ENCODE measurements around the gene THADA.

The THADA gene

DNA sequence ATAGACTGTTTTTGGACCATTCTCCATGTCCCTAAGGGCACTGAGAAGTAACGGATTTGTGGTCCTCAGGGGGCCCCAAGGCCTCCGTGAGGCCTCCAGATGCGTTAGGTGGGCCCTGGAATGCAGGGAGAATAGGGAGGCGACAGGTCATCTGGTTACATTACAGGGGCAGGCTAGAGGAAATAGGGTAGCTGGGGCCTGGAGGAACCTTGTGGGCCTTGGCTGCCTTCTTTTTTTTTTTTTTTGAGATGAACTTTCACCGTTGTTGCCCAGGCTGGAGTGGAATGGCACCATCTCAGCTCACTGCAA, 398.3 kb downstream of the THADA start:
- H3K4me3 ChIP-seq (ENCODE audit: low read length), result no peak overlapping the region
- no peak for DNase-seq (ENCODE audit: low read depth)
- TF ChIP-seq, protein P1, sequence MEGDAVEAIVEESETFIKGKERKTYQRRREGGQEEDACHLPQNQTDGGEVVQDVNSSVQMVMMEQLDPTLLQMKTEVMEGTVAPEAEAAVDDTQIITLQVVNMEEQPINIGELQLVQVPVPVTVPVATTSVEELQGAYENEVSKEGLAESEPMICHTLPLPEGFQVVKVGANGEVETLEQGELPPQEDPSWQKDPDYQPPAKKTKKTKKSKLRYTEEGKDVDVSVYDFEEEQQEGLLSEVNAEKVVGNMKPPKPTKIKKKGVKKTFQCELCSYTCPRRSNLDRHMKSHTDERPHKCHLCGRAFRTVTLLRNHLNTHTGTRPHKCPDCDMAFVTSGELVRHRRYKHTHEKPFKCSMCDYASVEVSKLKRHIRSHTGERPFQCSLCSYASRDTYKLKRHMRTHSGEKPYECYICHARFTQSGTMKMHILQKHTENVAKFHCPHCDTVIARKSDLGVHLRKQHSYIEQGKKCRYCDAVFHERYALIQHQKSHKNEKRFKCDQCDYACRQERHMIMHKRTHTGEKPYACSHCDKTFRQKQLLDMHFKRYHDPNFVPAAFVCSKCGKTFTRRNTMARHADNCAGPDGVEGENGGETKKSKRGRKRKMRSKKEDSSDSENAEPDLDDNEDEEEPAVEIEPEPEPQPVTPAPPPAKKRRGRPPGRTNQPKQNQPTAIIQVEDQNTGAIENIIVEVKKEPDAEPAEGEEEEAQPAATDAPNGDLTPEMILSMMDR (conservative IDR thresholded peaks at IDR 0.05; ENCODE audit: low read length), result no peak

DNA sequence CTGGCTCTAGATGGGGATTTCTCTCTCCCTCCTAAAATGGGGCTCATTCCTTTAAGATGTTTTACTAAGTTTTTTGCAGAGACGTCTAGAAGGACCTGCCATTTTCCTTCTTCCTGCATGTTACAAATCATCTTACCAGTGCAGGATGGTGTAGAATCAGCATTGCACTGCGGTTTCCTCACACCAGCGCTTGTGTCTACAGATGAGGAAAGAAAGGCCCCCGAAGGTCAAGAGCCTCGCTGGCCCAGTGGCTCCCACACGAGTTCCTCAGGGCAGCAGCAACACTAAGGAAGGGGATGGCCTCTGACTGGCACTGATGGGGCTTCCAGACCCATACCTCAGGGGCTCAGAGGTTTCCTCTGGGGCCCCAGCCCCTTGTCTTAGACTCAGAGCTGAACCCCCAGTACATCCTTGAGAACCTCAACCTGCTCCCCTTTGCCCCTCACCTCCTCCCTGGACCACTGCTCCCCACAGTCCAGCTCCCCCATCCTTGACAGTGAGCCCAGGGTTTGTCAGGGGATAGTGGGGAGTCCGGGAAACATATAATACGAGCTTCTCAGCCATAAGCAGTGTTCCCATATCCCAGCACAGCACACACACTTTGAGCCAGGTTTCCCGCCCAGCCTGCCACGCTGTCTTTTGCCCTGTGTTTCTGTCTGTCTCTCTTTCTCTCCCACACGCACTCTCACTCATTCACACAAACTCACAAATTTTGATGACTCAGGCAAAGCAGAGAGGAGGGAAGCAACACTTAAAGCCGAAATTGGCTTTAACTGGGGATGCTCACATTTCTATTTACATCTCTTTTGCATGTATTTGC, 398.9 kb downstream of the THADA start:
- DNase-seq (ENCODE audit: low read depth), result no peak
- H3K4me3 ChIP-seq (ENCODE audit: low read length), result no peak overlapping the region
- TF ChIP-seq, protein P1 (conservative IDR thresholded peaks at IDR 0.05; ENCODE audit: low read length), result no peak

DNA sequence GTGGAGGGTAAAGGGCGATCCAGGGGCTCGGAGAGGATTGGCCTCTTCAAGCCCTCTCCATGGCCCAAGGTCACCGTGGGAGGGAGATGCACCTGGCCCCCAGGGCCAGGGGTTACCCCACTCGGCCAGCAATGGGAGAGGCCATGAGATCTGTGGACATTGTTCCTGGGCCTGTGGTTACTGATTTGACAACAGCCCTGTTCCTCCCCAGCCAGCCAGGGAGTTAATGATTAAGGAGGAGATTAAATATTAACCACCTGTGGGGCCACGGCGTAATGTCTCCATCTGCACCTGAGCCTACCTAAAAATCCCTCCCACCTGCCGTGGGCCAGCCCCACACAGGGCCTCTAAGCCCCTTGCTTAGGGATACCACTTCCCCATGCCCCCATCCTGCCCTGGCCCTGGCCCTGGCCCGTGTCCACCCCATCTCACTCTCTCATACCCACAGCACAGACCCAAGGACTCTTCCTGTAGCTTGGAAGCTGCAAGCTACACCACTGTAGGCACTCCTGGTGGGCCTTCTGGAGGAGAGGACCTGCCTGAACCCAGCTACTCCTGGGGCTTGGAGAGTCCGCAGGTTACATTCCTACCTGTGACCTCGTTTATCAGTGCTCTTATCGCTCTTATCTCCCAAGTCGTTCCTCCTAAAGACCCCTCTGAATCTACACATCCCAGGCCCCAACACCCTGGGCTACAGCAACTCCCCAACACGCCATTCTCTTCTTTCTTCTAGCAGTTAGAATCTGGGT, 401.5 kb downstream of the THADA start:
- no peak for DNase-seq (ENCODE audit: low read depth)
- H3K4me3 ChIP-seq (ENCODE audit: low read length), result no peak overlapping the region
- TF ChIP-seq, protein P1 (conservative IDR thresholded peaks at IDR 0.05; ENCODE audit: low read length), result no peak

DNA sequence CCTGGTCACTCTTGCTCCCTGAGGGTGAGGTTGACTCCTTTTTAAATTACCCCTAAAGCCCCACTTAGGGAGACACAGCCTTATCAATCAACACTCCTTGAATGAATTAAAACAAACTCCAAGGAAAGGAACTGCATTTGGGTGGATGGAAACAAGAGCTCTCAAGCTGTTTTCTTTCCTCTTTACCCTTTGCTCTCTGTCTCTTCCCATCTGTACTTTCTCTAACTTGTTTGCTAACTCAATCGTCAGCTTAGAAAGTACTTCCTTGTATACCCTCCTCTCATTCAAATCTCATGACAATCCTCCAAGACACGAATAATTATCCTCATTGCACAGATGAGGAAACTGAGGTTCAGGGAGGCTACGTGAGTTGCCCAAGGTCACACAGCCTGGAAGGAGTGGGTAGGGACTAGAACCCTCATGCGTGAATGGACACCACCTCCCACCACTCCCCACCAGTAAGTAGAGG, 402.2 kb downstream of the THADA start:
- DNase-seq (ENCODE audit: low read depth), result no peak

DNA sequence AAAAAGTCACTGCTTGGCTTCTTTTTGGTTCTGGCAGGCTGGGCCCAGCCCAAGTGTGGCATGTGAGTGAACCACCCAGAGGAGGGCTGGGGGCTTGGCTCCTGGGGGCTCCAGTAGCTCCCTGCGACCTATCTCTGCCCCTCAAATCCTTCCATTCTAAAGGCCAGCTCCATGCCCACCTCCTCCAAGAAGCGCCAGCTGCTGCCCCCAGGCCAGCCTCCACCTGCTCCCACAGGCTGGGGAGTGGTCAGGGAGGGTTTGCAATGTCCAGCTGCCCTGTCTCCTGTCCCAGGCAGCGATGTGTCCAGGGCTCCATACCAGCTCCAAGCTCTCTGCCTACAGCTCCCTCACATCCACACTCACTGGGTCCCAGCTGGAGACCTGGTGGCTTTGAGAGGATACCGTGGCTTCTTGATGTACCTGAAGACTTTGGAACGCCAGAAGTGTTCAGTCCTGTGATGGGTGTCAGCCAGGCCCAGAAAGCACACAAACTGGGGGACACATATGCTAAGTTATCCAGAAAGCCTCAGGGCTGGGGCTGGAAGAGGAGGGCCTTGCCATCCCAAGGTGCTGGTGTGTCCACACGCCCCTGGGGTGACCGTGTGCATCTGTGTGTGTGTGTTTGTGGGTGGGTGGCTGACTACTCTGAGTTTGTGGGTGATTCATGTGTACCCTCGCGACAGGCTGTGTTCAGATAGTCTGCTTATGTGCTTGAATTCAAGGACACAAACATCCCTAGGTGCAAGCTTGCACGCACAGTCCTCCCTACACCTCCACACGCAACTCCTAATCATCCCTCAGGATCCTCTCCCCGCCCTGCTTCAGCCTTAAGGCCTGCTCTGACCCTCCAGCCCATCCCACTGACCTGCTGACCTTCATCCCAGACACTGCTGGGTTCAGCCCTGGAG, 402.8 kb downstream of the THADA start:
- DNase-seq (ENCODE audit: low read depth), result no peak
- H3K4me3 ChIP-seq (ENCODE audit: low read length), result no peak overlapping the region
- TF ChIP-seq, protein P1 (conservative IDR thresholded peaks at IDR 0.05; ENCODE audit: low read length), result no peak

More for the DNA sequence above, 402.2 kb downstream of the THADA start:
- TF ChIP-seq, protein P1 (conservative IDR thresholded peaks at IDR 0.05; ENCODE audit: low read length), result no peak
- no peak overlapping the region for H3K4me3 ChIP-seq (ENCODE audit: low read length)

DNA sequence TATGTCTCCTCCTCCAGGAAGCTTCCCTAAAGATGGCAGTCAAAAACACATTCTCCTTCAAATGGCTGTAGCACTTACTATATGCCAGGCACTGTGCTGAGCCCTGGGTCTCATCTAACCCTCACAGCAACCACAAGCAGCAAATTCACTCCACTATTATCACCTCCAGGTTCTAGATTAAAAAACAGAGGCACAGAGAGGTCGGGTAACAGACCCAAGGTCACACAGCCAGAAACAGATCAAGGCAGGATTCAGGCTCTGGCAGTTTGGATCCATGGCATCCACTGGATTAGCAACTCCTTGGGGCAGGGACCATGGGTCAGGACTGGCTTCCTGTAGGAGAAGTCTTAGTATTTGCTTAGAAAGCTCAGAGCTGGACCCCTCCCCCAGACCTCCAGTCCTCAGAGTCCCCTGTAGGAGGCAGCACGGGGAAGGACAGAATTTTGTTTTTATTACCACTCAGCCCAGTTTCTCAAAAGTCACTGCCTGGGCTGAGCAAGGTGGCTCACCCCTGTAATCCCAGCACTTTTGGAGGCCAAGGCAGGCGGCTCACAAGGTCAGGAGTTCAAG, 403.8 kb downstream of the THADA start:
- H3K4me3 ChIP-seq (ENCODE audit: low read length), result no peak overlapping the region
- TF ChIP-seq, protein P1 (conservative IDR thresholded peaks at IDR 0.05; ENCODE audit: low read length), result peak; percentile 31; the same call in 1 of the 2 replicates
- no peak for DNase-seq (ENCODE audit: low read depth)

All from AG10803 (cell line).